HG02798 (cell line): ENCODE data around the gene TGFBR2.
"Not testable (repeated sequence)": the region's sequence is repeated elsewhere in the genome, so short reads cannot be mapped to it uniquely, and the experiment has no call there.

ENCODE experiments used
- ATAC-seq: cut with Tn5 transposase; IDR thresholded peaks from one replicate; pipeline ENCODE4 v1.9.1; 2021; ENCODE audit warnings: mild to moderate bottlenecking; ENCODE audit not compliant: unreplicated experiment, poor library complexity

TGFBR2 gene

GRCh38 chr3:30669360-30669934 lies 63.0 kb downstream of the TGFBR2 start:
- ATAC-seq: not testable (repeated sequence)

- ATAC-seq: no peak
Observed at GRCh38 chr3:30670292-30670691, 63.9 kb downstream of the TGFBR2 start.

GRCh38 chr3:30671527-30672286 lies 65.3 kb downstream of the TGFBR2 start:
- no peak for ATAC-seq

GRCh38 chr3:30672287-30672735 lies 65.9 kb downstream of the TGFBR2 start:
- no peak for ATAC-seq

- no peak for ATAC-seq
Observed at GRCh38 chr3:30672959-30673358, 66.6 kb downstream of the TGFBR2 start.

- no peak for ATAC-seq
Observed at GRCh38 chr3:30673425-30674341, 67.3 kb downstream of the TGFBR2 start.

GRCh38 chr3:30675006-30675405 lies 68.6 kb downstream of the TGFBR2 start:
- ATAC-seq: no peak

- ATAC-seq: no peak
Observed at GRCh38 chr3:30675774-30676173, 69.4 kb downstream of the TGFBR2 start.

- no peak for ATAC-seq
Observed at GRCh38 chr3:30676424-30677346, 70.3 kb downstream of the TGFBR2 start.

- no peak for ATAC-seq
Observed at GRCh38 chr3:30677347-30677685, 70.9 kb downstream of the TGFBR2 start.

- no peak for ATAC-seq
Observed at GRCh38 chr3:30679045-30679444, 72.6 kb downstream of the TGFBR2 start.

- no peak for ATAC-seq
Observed at GRCh38 chr3:30680789-30681648, 74.6 kb downstream of the TGFBR2 start.

GRCh38 chr3:30681649-30682211 lies 75.3 kb downstream of the TGFBR2 start:
- ATAC-seq: no peak

GRCh38 chr3:30682434-30683155 lies 76.2 kb downstream of the TGFBR2 start:
- no peak for ATAC-seq

GRCh38 chr3:30683769-30684168 lies 77.4 kb downstream of the TGFBR2 start:
- ATAC-seq: no peak

- no peak for ATAC-seq
Observed at GRCh38 chr3:30684356-30684755, 78.0 kb downstream of the TGFBR2 start.

- no peak for ATAC-seq
Observed at GRCh38 chr3:30685267-30685667, 78.9 kb downstream of the TGFBR2 start.

- ATAC-seq: no peak
Observed at GRCh38 chr3:30686176-30686575, 79.8 kb downstream of the TGFBR2 start.
